Putamen (tissue), 1 donor: ENCODE measurements around the gene WASF2.
"Not testable (repeated sequence)": the region's sequence is repeated elsewhere in the genome, so short reads cannot be mapped to it uniquely, and the experiment has no call there.

Experiments used
- DNase-seq: peaks from one replicate; pipeline ENCODE4 v3.0.0-alpha.2; 2016; ENCODE audit warnings: low spot score

The WASF2 gene

GRCh38 chr1:27521861-27522431, 32.0 kb upstream of the WASF2 start:
- no peak for DNase-seq

DNA sequence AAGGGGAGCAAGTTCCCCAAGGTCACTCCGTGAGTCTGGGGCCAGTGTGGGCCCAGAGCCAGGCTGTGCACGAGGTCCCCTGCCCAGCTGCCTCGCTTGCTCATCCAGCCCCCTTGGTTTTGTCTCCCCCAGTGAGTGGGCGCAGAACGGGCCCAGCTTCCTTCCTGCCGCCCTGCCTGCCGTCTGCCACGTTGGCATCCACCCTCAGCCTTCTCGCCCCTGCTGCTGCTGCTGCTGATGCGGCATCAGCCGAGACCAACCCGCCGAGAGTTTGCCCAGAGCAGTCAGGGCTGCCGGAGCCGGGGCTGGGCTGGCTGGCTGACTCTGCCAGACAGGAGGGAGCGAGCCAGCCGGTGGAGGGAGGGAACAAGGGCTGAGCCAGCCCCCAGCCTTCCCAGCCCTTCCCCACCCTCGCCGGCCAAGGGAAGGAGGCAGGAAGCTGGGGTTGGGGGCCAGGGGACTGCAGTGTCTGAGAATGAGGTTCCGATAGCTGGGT, 31.4 kb upstream of the WASF2 start:
- no peak for DNase-seq

- DNase-seq, result no peak
Measured at GRCh38 chr1:27520651-27521050, 30.7 kb upstream of the WASF2 start.

- DNase-seq, result no peak
Measured at GRCh38 chr1:27519331-27520258, 29.6 kb upstream of the WASF2 start.

DNA sequence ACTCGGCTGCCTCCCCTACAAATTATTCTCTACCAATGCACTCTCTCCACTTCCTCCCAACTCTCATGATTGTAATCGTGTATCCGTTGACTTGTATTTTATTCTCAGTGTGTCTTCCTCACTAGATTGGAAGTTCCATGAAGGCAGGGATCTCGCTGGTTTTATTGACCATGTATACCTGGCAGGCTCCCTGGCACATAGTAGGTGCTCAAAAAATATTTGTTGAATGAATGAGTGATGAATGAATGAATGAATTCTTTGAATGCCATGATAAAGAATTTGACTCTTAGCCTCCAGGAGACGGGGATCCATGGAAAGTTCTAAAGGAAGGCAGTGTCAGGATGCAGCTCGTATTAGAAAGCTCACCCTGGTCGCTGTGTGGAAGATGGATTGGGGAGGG, 28.8 kb upstream of the WASF2 start:
- DNase-seq, result no peak

DNA sequence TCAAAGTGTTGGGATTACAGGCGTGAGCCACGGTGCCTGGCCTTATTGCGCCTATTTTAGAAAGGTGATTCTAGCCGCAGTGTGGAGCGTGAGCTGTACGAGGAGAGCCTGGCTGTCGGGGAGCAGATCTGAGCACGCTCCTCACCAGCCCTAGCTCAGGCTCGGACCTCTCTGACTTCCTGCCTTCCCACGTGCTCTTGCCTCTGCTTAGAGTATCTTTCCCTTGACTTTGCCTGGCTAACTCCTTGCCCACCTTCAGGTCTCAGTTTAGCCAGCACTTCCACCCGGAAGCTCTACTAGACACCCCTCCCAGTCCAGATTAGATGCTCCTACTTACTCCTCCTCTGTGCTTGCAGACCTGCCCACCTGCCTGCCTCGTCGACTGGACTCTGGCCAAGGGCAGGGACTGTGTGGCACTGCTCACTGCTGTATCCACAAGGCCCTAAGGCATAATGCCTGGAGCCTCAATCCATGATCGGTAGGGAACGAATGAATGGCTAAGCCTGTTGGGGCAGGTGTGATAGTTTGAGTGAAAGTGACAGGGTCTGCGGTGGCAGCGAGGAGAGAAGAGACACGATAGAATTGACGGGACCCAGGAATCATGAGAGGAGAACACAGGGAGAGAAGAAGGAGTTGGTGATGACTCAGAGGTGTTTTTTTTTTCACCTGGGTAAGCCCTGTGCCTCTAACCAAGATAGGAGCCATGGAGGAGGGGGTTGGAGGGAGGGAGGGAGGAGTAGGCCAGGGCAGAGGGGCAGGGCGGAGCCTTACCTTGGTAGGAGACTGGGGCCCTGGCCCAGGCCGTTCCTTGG, 28.1 kb upstream of the WASF2 start:
- DNase-seq, result no peak

DNA sequence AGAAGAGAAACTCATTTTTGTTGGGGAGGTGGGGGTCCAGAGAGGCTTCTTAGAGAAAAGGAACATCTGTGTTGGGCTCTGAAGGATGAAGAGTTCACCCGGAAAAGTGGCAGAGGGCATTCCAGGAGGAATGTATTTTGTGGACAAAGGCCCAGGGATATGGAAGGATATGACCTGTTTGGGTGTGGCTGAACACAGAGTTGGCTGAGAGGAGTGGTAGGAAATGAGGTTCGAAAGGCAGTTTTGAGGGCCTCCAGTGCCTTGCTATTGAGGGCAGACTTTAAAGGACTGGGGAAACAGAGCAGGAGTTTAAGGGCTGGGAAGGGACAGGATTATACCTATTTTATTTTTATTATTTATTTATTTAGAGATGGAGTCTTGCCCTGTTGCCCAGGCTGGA, 27.3 kb upstream of the WASF2 start:
- no peak for DNase-seq

GRCh38 chr1:27515626-27516025, 25.7 kb upstream of the WASF2 start:
- DNase-seq, result no peak

DNA sequence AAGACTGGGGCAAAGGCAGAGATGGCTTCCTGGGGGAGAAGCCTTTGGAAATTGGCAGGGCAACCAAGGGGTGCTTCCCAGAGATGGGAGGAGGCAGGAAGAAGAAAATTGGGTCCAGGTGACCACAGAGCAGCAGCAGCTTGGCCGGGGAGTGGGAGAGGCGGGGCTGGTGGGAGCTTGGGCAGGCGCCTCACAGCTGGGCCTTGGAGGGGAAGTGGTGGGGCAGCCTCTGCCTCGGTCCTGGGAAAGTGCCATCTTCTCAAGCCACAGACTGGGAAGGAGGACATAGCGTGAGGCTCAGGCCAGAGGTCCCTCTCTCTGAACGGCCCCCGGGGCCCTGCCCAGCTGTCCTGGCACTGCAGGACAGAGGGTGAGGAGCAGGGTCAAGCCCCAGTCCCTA, 24.0 kb upstream of the WASF2 start:
- no peak for DNase-seq

DNA sequence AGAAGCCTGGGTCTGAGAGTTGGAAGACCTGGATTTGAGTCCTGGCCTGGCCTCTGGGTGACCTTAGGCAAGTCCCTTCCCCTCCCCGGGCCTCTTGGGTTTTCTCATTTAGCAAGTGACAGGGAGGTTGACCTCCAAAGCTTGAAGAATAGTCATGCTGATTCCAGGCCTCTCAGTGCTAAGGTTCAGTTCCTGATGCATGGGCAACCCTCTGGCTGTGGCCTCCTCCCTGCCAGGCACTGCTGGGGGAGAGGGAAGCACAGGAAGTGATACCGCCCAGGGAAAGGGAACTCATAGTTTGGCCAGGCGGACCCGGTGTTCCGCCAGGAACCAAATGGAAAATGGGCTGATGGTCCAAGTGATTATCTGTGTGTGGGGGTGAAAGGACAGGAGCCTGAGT, 23.6 kb upstream of the WASF2 start:
- DNase-seq, result no peak

GRCh38 chr1:27509127-27510080, 19.4 kb upstream of the WASF2 start:
- DNase-seq, result no peak

GRCh38 chr1:27507960-27508665, 18.1 kb upstream of the WASF2 start:
- no peak for DNase-seq

- DNase-seq, result no peak
Measured at GRCh38 chr1:27506703-27507102, 16.7 kb upstream of the WASF2 start.

- no peak for DNase-seq
Measured at GRCh38 chr1:27505420-27505680, 15.4 kb upstream of the WASF2 start.

DNA sequence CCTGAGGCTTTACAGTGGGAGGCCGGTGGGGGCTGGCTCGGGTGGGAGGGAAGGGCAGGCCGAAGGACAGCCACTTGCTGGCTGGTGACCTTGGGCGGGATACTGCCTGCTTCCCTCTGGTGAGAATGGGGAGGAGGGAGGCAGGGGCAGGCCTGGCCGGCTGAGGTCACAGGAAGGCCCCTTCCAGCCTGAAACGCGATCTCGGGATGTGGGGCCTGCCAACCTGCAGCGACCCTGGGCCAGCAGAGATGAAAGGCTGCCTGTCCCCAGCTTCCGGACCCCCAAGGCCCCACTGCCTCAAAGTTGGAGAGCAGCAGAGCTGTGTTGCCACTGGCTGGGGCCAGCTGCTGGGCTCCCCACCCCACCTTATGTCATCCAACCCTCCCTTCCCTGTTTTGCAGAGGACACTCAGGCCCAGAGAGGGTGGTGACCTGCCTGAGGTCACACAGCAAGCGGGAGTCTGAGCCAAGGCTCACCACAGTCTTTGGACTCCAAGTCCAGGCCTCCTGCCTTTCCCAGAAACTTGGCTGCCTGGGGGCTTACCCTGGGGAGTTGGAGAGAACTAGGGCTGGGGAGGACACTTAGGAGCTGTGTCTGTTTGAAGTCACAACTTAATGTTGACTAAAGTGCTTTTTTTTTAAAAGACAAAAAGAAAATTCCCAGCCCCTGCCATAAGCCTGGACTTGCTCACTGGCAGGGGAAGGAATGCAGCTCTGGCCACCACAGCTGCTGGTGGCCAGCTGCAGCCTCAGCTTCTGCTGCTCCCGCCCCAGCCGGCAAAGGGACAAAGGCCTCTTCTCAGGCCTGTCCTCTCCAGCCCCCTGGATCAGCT, 14.8 kb upstream of the WASF2 start:
- peak; percentile 94 for DNase-seq

DNA sequence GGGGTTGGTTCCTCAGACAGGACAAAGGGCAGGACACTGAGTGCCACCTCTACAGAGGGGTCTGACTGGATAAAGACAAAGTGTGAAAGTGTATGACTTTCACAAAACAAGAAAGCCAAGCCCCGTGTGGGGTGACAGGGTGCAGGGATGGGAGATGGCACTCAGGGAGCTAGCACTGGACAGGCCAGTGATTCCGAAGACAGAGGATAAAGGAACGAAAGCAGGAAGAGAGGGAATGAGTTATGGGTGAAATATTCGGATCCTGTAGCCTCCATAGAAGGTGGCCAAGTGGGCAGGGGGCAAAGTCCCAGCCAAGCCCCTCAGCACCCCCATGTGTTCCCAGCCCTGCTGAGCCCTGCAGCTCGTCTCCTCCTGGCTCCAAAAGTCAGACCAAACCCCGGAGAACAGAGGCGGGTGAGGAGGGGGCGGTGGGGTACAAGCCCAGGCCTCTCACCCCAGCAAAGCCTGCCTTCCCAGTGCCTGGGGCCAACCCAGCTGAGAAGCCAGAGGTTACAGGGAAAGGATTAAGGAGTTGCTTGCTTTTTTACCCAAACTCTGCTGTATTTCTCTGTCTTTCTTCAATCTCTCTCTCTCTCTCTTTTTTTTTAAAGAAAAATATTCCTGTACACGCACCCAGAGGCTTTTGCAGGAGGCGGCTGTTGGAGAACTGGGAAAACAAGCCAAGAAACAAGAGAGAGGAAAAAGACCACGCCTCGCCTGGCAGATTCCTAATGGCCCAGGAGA, 14.0 kb upstream of the WASF2 start:
- no peak for DNase-seq

- DNase-seq, result no peak
Measured at GRCh38 chr1:27503033-27503432, 13.1 kb upstream of the WASF2 start.

DNA sequence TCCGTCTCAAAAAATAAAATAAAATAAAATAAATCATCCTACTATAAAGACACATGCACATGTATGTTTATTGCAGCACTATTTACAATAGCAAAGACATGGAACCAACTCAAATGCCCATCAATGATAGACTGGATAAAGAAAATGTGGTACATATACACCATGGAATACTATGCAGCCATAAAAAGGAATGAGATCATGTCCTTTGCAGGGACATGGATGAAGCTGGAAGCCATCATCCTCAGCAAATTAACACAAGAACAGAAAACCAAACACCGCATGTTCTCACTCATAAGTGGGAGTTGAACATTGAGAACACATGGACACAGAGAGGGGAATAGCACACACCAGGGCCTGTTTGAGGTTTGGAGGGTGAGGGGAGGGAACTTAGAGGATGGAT, 11.2 kb upstream of the WASF2 start:
- DNase-seq, result not testable (repeated sequence)

DNA sequence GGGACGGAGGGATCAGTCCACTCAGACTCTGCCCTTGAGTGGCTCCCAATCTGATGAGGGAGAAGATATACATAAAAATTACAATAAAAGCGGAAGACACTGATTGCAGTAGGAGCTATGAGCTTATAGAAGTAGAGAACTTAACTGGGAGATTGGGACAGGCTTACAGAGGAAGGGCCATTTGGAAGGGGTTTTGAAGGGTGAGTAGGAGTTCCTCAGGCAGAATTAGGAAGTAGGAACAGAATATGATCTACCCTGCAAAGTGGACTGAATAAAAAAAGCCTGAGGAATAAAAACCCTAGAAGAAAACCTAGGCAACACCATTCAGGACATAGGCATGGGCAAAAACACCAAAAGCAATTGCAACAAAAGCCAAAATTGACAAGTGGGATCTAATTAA, 9.2 kb upstream of the WASF2 start:
- no peak for DNase-seq
